SK-N-SH (cell line): ENCODE measurements around the gene RBM4B. TPM values are rescaled to one million over a fixed set of nuclear protein-coding genes. Genes with fewer than 3 reads are reported as not detected.

Experiments used
- CTCF ChIA-PET: fragments of 300-600, 350-600 bp; formaldehyde crosslinking; extraction: SDS; loops from one replicate; lab custom pipeline; 2021; lab: Yijun Ruan, JAX
- POLR2A ChIA-PET: fragments of 350-600 bp; sonication (Branson Sonifier 250); formaldehyde crosslinking; extraction: SDS; loops from one replicate; lab custom pipeline; 2020; ENCODE audit warnings: antibody characterized with exemption, inconsistent platforms; lab: Yijun Ruan, JAX
- DNase-seq: peaks from one replicate; pipeline ENCODE4 v3.0.0; 2012
- H2AFZ ChIP-seq: fragments of 200-600 bp; sonication (generic); 2 replicates; pipeline ENCODE4 v1.8.1; 2016; ENCODE audit warnings: antibody characterized with exemption, mild to moderate bottlenecking, low read depth
- H3F3A ChIP-seq: fragments of 200-600 bp; sonication (generic); replicated peaks from 2 replicates; pipeline ENCODE3; 2016; ENCODE audit warnings: antibody characterized with exemption, mild to moderate bottlenecking; ENCODE audit not compliant: insufficient read depth
- H3K27ac ChIP-seq, 2 experiments: fragments of 200-500 bp in 1 of 2; fragments of 200-600 bp in 1 of 2; sonication (Bioruptor generic) in 1 of 2; sonication (generic), shearing (Covaris generic) in 1 of 2; 2 replicates each; pipeline versions ENCODE4 v1.5.1 to v1.6.1; 2014 to 2016; ENCODE audit warnings: low read depth in 2 of 2, inconsistent platforms in 1 of 2, low read length in 1 of 2, mild to moderate bottlenecking in 1 of 2, mixed read lengths in 1 of 2
- H3K27me3 ChIP-seq: fragments of 200-600 bp; sonication (generic), shearing (Covaris generic); 2 replicates; pipeline ENCODE4 v1.6.1; 2016; ENCODE audit warnings: mixed run types; ENCODE audit not compliant: insufficient read depth
- H3K36me3 ChIP-seq, 2 experiments: fragments of 200-500 bp in 1 of 2; fragments of 200-600 bp in 1 of 2; sonication (Bioruptor generic) in 1 of 2; sonication (generic) in 1 of 2; replicated peaks in 1 of 2; 2 replicates each; pipeline versions ENCODE3 to v1.5.1; 2014 to 2016; ENCODE audit warnings: low read length in 1 of 2, mild to moderate bottlenecking in 1 of 2; ENCODE audit not compliant: insufficient read depth in 2 of 2, control insufficient read depth in 1 of 2
- H3K4me1 ChIP-seq, 2 experiments: fragments of 200-500 bp in 1 of 2; fragments of 200-600 bp in 1 of 2; sonication (Bioruptor generic) in 1 of 2; sonication (generic), shearing (Covaris generic) in 1 of 2; 2 replicates each; pipeline versions ENCODE4 v1.5.1 to v1.6.1; 2014 to 2016; ENCODE audit warnings: low read depth in 1 of 2, low read length in 1 of 2, mixed run types in 1 of 2; ENCODE audit not compliant: insufficient read depth in 2 of 2, control insufficient read depth in 1 of 2
- H3K4me2 ChIP-seq: fragments of 200-600 bp; sonication (generic), shearing (Covaris generic); 2 replicates; pipeline ENCODE4 v1.6.1; 2017; ENCODE audit warnings: mixed run types
- H3K4me3 ChIP-seq, 2 experiments: fragments of 200-500 bp in 1 of 2; fragments of 200-600 bp in 1 of 2; sonication (Bioruptor generic) in 1 of 2; sonication (generic), shearing (Covaris generic) in 1 of 2; 2 replicates each; pipeline versions ENCODE4 v1.5.1 to v1.8.1; 2014 to 2016; ENCODE audit warnings: low read depth in 2 of 2, inconsistent platforms in 1 of 2, low read length in 1 of 2, mild to moderate bottlenecking in 1 of 2, mixed read lengths in 1 of 2, moderate library complexity in 1 of 2
- H3K79me2 ChIP-seq: fragments of 200-600 bp; sonication (generic); 2 replicates; pipeline ENCODE4 v1.8.1; 2017; ENCODE audit warnings: mild to moderate bottlenecking; ENCODE audit not compliant: insufficient read depth
- H3K9ac ChIP-seq: fragments of 200-600 bp; sonication (generic); 2 replicates; pipeline ENCODE4 v1.6.1; 2017; ENCODE audit warnings: mixed run types
- H3K9me2 ChIP-seq: fragments of 200-600 bp; sonication (generic); 2 replicates; pipeline ENCODE4 v1.6.1; 2017; ENCODE audit warnings: mixed run types
- H3K9me3 ChIP-seq: fragments of 200-600 bp; sonication (generic); 2 replicates; pipeline ENCODE4 v1.6.1; 2017; ENCODE audit warnings: mixed run types, mild to moderate bottlenecking, moderate library complexity
- H4K20me1 ChIP-seq: fragments of 200-600 bp; sonication (generic); 2 replicates; pipeline ENCODE4 v1.6.1; 2017; ENCODE audit warnings: mild to moderate bottlenecking, mixed run types; ENCODE audit not compliant: insufficient read depth
- CHD2 ChIP-seq: fragments of 150-350 bp; IDR thresholded peaks from 2 replicates; pipeline ENCODE4 v1.6.1; 2018; ENCODE audit warnings: low read length; ENCODE audit not compliant: partially characterized antibody
- EZH2phosphoT487 ChIP-seq: fragments of 200-600 bp; sonication (generic); IDR thresholded peaks from 2 replicates; pipeline ENCODE4 v1.6.1; 2017; ENCODE audit warnings: low read depth, mixed run types, mild to moderate bottlenecking, antibody characterized with exemption, moderate library complexity, borderline replicate concordance
- FOXM1 ChIP-seq: IDR thresholded peaks from 2 replicates; pipeline ENCODE4 v1.4.0; 2012; ENCODE audit warnings: low read depth, mild to moderate bottlenecking
- NFIC ChIP-seq: IDR thresholded peaks from 2 replicates; pipeline ENCODE4 v1.4.0; 2012; ENCODE audit warnings: borderline replicate concordance
- NRF1 ChIP-seq: IDR thresholded peaks from 2 replicates; pipeline ENCODE4 v1.6.1; 2012; ENCODE audit warnings: low read depth, mild to moderate bottlenecking, low read length
- RAD21 ChIP-seq: IDR thresholded peaks from 2 replicates; pipeline ENCODE4 v1.6.1; 2012; ENCODE audit warnings: mild to moderate bottlenecking, low read length
- RCOR1 ChIP-seq: fragments of 150-350 bp; IDR thresholded peaks from 2 replicates; pipeline ENCODE4 v1.6.1; 2017; ENCODE audit warnings: antibody characterized with exemption, low read length
- RFX5 ChIP-seq: IDR thresholded peaks from 2 replicates; pipeline ENCODE4 v1.6.1; 2012; ENCODE audit warnings: mild to moderate bottlenecking, improper control_type of control experiment, low read length
- SIN3A ChIP-seq: IDR thresholded peaks from 2 replicates; pipeline ENCODE4 v1.6.1; 2012; ENCODE audit warnings: low read depth, mild to moderate bottlenecking, low read length, moderate library complexity, borderline replicate concordance
- YY1 ChIP-seq: IDR thresholded peaks from 2 replicates; pipeline ENCODE4 v1.4.0; 2012; ENCODE audit warnings: low read depth, mild to moderate bottlenecking
- WGBS: methylation state at CpG from one replicate; pipeline ENCODE4 v1.1.6; 2017; ENCODE audit warnings: low lambda C conversion rate; 5-methylcytosine and 5-hydroxymethylcytosine counted together
- polyA plus RNA-seq, 3 experiments: library from polyadenylated mRNA; depleted of rRNA; stranded (reverse); fragments of >200 nt; gene quantifications; 2 replicates each; pipeline ENCODE4 v1.2.3, GENCODE V29; 2012
- TF ChIP-seq, protein P1 (sequence below): IDR thresholded peaks from 2 replicates; pipeline ENCODE4 v1.6.1; 2012; ENCODE audit warnings: mild to moderate bottlenecking, low read depth, low read length, moderate library complexity
- TF ChIP-seq, protein P2 (sequence below): IDR thresholded peaks from 2 replicates; pipeline ENCODE4; 2012
- TF ChIP-seq, protein P3 (sequence below): IDR thresholded peaks from 2 replicates; pipeline ENCODE4 v1.4.0; 2012; ENCODE audit warnings: low read depth
- TF ChIP-seq, protein P4 (sequence below): IDR thresholded peaks from 2 replicates; pipeline ENCODE4 v1.4.0; 2012; ENCODE audit warnings: low read depth, borderline replicate concordance

Gene RBM4B
- polyA plus RNA-seq, 1 of the 3 experiments (the other 2 are of a cell fraction) = 31.1 TPM

DNA sequence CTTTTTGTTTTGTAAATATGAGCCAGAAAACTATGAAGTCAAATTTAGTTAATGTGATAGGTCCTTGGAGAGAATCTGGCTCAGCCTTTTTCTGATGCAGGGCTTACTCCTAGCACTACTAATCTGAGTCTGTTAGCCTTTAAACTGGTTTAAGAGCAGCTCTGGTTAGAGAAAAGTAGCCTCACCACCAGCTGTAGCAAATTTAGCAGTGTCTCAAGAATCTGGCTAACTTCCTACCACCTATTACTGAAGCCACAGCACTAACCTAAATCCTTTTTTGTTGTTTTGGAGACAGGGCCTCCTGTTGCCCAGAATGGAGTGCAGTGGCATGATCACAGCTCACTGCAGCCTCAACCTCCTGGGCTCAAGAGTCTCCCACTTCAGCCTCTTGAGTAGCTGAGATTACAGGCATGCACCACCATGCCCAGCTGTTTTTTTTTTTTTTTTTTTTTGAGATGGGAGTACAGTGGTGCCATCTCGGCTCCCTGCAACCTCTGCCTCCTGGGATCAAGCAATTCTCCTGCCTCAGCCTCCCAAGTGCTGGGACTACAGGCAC is 13.9 kb downstream of the RBM4B start:
- Histone ChIP-seq H3K4me1 (no peaks in the 10 kb centered on the region), H3K4me3 (no peak overlapping the region), H3K9ac (no peak overlapping the region), H3K27me3 (no peaks in the 10 kb centered on the region), H2AFZ (no peak overlapping the region), H3K9me2 (no peaks in the 10 kb centered on the region), H3K36me3 (peaks cover 53 to 67% of the 10 kb centered on the region in 2 experiments), H3K27ac (no peak overlapping the region), H4K20me1 (peaks cover 50% of the 10 kb centered on the region), H3F3A (peaks cover 30% of the 10 kb centered on the region), H3K79me2 (peaks cover 87% of the 10 kb centered on the region), H3K9me3 (no peaks in the 10 kb centered on the region), H3K4me2 (no peak overlapping the region)
- ChIA-PET POLR2A (interaction anchor here (1.4 to 1.6 kb wide), 2 partner anchors 9 to 26 kb away, joined by 4 read pairs; partner anchors contain the start of gene RBM4), CTCF (interaction anchor here (1.0 to 1.7 kb wide), 3 partner anchors 9 to 274 kb away, joined by 4 to 8 read pairs (median 4); no protein-coding TSS in a partner anchor)
- DNase-seq = no peak
- WGBS = 93% methylated on average over 1 of the region's 1 CpG
- TF ChIP-seq NFIC = no peak
- TF ChIP-seq, protein P1, sequence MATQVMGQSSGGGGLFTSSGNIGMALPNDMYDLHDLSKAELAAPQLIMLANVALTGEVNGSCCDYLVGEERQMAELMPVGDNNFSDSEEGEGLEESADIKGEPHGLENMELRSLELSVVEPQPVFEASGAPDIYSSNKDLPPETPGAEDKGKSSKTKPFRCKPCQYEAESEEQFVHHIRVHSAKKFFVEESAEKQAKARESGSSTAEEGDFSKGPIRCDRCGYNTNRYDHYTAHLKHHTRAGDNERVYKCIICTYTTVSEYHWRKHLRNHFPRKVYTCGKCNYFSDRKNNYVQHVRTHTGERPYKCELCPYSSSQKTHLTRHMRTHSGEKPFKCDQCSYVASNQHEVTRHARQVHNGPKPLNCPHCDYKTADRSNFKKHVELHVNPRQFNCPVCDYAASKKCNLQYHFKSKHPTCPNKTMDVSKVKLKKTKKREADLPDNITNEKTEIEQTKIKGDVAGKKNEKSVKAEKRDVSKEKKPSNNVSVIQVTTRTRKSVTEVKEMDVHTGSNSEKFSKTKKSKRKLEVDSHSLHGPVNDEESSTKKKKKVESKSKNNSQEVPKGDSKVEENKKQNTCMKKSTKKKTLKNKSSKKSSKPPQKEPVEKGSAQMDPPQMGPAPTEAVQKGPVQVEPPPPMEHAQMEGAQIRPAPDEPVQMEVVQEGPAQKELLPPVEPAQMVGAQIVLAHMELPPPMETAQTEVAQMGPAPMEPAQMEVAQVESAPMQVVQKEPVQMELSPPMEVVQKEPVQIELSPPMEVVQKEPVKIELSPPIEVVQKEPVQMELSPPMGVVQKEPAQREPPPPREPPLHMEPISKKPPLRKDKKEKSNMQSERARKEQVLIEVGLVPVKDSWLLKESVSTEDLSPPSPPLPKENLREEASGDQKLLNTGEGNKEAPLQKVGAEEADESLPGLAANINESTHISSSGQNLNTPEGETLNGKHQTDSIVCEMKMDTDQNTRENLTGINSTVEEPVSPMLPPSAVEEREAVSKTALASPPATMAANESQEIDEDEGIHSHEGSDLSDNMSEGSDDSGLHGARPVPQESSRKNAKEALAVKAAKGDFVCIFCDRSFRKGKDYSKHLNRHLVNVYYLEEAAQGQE = no peak
- TF ChIP-seq YY1 = no peak
- no peak for TF ChIP-seq RCOR1
- no peak for TF ChIP-seq RFX5
- TF ChIP-seq, protein P2, sequence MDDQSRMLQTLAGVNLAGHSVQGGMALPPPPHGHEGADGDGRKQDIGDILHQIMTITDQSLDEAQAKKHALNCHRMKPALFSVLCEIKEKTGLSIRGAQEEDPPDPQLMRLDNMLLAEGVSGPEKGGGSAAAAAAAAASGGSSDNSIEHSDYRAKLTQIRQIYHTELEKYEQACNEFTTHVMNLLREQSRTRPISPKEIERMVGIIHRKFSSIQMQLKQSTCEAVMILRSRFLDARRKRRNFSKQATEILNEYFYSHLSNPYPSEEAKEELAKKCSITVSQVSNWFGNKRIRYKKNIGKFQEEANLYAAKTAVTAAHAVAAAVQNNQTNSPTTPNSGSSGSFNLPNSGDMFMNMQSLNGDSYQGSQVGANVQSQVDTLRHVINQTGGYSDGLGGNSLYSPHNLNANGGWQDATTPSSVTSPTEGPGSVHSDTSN = no peak
- TF ChIP-seq CHD2 = no peak
- no peak for TF ChIP-seq SIN3A
- TF ChIP-seq, protein P3, sequence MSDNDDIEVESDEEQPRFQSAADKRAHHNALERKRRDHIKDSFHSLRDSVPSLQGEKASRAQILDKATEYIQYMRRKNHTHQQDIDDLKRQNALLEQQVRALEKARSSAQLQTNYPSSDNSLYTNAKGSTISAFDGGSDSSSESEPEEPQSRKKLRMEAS = no peak
- TF ChIP-seq RAD21 = no peak
- no peak for TF ChIP-seq NRF1
- no peak for TF ChIP-seq EZH2phosphoT487

DNA sequence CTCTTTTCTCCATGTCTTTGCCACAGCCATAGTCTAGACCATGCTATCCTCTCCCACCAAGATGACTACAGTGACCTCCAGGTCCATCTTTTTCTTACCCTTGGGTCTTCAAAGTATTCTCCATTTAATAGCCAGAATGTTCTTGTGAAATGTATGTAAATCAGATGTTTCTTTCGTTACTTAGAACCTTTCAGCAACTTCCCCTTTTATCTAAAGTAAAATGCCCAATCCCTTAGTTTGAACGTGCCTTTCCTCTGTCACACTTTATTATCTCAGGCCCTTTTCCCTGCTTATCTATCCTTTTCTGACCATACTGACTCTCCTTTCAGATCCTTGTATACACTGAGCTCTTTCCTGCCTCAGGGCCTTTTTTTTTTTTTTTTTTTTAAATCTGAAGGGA is 17.9 kb downstream of the RBM4B start:
- H3K27ac ChIP-seq = no peak overlapping the region
- no peaks in the 10 kb centered on the region for H3K9me2 ChIP-seq
- H3K9me3 ChIP-seq = no peaks in the 10 kb centered on the region
- CTCF ChIA-PET = no interaction called here
- TF ChIP-seq RAD21 (no peak), FOXM1 (no peak)
- TF ChIP-seq, protein P4, sequence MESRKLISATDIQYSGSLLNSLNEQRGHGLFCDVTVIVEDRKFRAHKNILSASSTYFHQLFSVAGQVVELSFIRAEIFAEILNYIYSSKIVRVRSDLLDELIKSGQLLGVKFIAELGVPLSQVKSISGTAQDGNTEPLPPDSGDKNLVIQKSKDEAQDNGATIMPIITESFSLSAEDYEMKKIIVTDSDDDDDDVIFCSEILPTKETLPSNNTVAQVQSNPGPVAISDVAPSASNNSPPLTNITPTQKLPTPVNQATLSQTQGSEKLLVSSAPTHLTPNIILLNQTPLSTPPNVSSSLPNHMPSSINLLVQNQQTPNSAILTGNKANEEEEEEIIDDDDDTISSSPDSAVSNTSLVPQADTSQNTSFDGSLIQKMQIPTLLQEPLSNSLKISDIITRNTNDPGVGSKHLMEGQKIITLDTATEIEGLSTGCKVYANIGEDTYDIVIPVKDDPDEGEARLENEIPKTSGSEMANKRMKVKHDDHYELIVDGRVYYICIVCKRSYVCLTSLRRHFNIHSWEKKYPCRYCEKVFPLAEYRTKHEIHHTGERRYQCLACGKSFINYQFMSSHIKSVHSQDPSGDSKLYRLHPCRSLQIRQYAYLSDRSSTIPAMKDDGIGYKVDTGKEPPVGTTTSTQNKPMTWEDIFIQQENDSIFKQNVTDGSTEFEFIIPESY = no peak
- H3K36me3 ChIP-seq = peaks cover 14 to 43% of the 10 kb centered on the region in 2 experiments
- peaks cover 86% of the 10 kb centered on the region for H3K79me2 ChIP-seq
- peaks cover 9% of the 10 kb centered on the region for H3F3A ChIP-seq
- no peak overlapping the region for H2AFZ ChIP-seq
- no peaks in the 10 kb centered on the region for H3K27me3 ChIP-seq
- peaks cover 17% of the 10 kb centered on the region for H4K20me1 ChIP-seq
- H3K4me1 ChIP-seq = no peaks in the 10 kb centered on the region
- no peak overlapping the region for H3K4me2 ChIP-seq
- DNase-seq = no peak
- H3K4me3 ChIP-seq = no peak overlapping the region
- WGBS = 94% methylated on average over 2 of the region's 2 CpGs
- POLR2A ChIA-PET = interaction anchor here (0.6 to 1.1 kb wide), 2 partner anchors 13 to 83 kb away, joined by 3 read pairs; no protein-coding TSS in a partner anchor
- H3K9ac ChIP-seq = no peak overlapping the region
